DMS79 (cell line): Measurements from ENCODE around the gene SLAMF6.

Experiments
- DNase-seq: peaks from one replicate; lab custom pipeline; 2025; lab: John Stamatoyannopoulos, UW

SLAMF6 gene

GRCh38 chr1:160467576-160467975, 55.5 kb downstream of the SLAMF6 start:
- no peak for DNase-seq

GRCh38 chr1:160466961-160467360, 56.1 kb downstream of the SLAMF6 start:
- no peak for DNase-seq

GRCh38 chr1:160465123-160465522, 57.9 kb downstream of the SLAMF6 start:
- DNase-seq = no peak

GRCh38 chr1:160460683-160461287, 62.3 kb downstream of the SLAMF6 start:
- DNase-seq = no peak

GRCh38 chr1:160460214-160460642, 62.8 kb downstream of the SLAMF6 start:
- DNase-seq = no peak

GRCh38 chr1:160459687-160460086, 63.4 kb downstream of the SLAMF6 start:
- no peak for DNase-seq

GRCh38 chr1:160459056-160459455, 64.0 kb downstream of the SLAMF6 start:
- no peak for DNase-seq

- DNase-seq = no peak
These were observed 67.9 kb downstream of the SLAMF6 start for GRCh38 chr1:160455153-160455517.

- no peak for DNase-seq
These were observed 68.5 kb downstream of the SLAMF6 start for GRCh38 chr1:160454371-160455152.

GRCh38 chr1:160453443-160453842, 69.6 kb downstream of the SLAMF6 start:
- no peak for DNase-seq

GRCh38 chr1:160451859-160452232, 71.2 kb downstream of the SLAMF6 start:
- DNase-seq = no peak

- no peak for DNase-seq
These were observed 71.8 kb downstream of the SLAMF6 start for GRCh38 chr1:160451119-160451858.

- no peak for DNase-seq
These were observed 73.6 kb downstream of the SLAMF6 start for GRCh38 chr1:160449494-160449893.

GRCh38 chr1:160446945-160447600, 76.0 kb downstream of the SLAMF6 start:
- no peak for DNase-seq

GRCh38 chr1:160439718-160440117, 83.3 kb downstream of the SLAMF6 start:
- DNase-seq = no peak

- no peak for DNase-seq
These were observed 84.1 kb downstream of the SLAMF6 start for GRCh38 chr1:160438935-160439334.

- no peak for DNase-seq
These were observed 84.6 kb downstream of the SLAMF6 start for GRCh38 chr1:160438317-160438918.

GRCh38 chr1:160437432-160438316, 85.4 kb downstream of the SLAMF6 start:
- DNase-seq = no peak

- DNase-seq = no peak
These were observed 86.1 kb downstream of the SLAMF6 start for GRCh38 chr1:160436966-160437365.
